Measurements from ENCODE around the gene HOXA7.

HOXA7 gene

GRCh38 chr7:27138985-27139333 lies 17.5 kb downstream of the HOXA7 start:
- Histone ChIP-seq H3K27ac (ENCODE audit: low read length) (no peak overlapping the region), H3K4me3 (ENCODE audit: low read length) (no peak overlapping the region), H3K36me3 (ENCODE audit: control insufficient read depth, insufficient read depth, low read length) (no peaks in the 10 kb centered on the region), H3K9me3 (ENCODE audit: control insufficient read depth, insufficient read depth, low read length) (no peaks in the 10 kb centered on the region), H3K4me1 (ENCODE audit: control insufficient read depth, insufficient read depth, low read length) (no peaks in the 10 kb centered on the region; the same call in 1 of the 2 replicates), H3K27me3 (ENCODE audit: control insufficient read depth, insufficient read depth, low read length) (peaks cover 97% of the 10 kb centered on the region)
- WGBS (ENCODE audit: insufficient coverage, insufficient read length), result no CpG with 5 or more reads among the region's 11 CpGs
- no peak for DNase-seq (ENCODE audit: low read depth, low spot score)

- no CpG with 5 or more reads among the region's 1 CpG for WGBS (ENCODE audit: insufficient coverage, insufficient read length)
- Histone ChIP-seq H3K4me1 (ENCODE audit: control insufficient read depth, insufficient read depth, low read length) (no peaks in the 10 kb centered on the region; the same call in 1 of the 2 replicates), H3K36me3 (ENCODE audit: control insufficient read depth, insufficient read depth, low read length) (no peaks in the 10 kb centered on the region), H3K4me3 (ENCODE audit: low read length) (no peak overlapping the region), H3K9me3 (ENCODE audit: control insufficient read depth, insufficient read depth, low read length) (no peaks in the 10 kb centered on the region), H3K27ac (ENCODE audit: low read length) (no peak overlapping the region), H3K27me3 (ENCODE audit: control insufficient read depth, insufficient read depth, low read length) (peaks cover 98% of the 10 kb centered on the region)
- DNase-seq (ENCODE audit: low read depth, low spot score), result no peak
Observed at GRCh38 chr7:27138472-27138871, 18.0 kb downstream of the HOXA7 start.

GRCh38 chr7:27137640-27138315 lies 18.7 kb downstream of the HOXA7 start:
- Histone ChIP-seq H3K36me3 (ENCODE audit: control insufficient read depth, insufficient read depth, low read length) (no peaks in the 10 kb centered on the region), H3K27me3 (ENCODE audit: control insufficient read depth, insufficient read depth, low read length) (peaks cover 98% of the 10 kb centered on the region), H3K9me3 (ENCODE audit: control insufficient read depth, insufficient read depth, low read length) (no peaks in the 10 kb centered on the region), H3K4me1 (ENCODE audit: control insufficient read depth, insufficient read depth, low read length) (no peaks in the 10 kb centered on the region; the same call in 1 of the 2 replicates), H3K27ac (ENCODE audit: low read length) (no peak overlapping the region), H3K4me3 (ENCODE audit: low read length) (no peak overlapping the region)
- DNase-seq (ENCODE audit: low read depth, low spot score), result no peak
- WGBS (ENCODE audit: insufficient coverage, insufficient read length), result no CpG with 5 or more reads among the region's 2 CpGs

GRCh38 chr7:27134392-27134791 lies 22.1 kb downstream of the HOXA7 start:
- no peak for DNase-seq (ENCODE audit: low read depth, low spot score)
- Histone ChIP-seq H3K9me3 (ENCODE audit: control insufficient read depth, insufficient read depth, low read length) (no peaks in the 10 kb centered on the region), H3K4me3 (ENCODE audit: low read length) (no peak overlapping the region), H3K36me3 (ENCODE audit: control insufficient read depth, insufficient read depth, low read length) (no peaks in the 10 kb centered on the region; the same call in 1 of the 2 replicates), H3K27me3 (ENCODE audit: control insufficient read depth, insufficient read depth, low read length) (peaks cover 94% of the 10 kb centered on the region), H3K4me1 (ENCODE audit: control insufficient read depth, insufficient read depth, low read length) (no peaks in the 10 kb centered on the region), H3K27ac (ENCODE audit: low read length) (no peak overlapping the region)
- no CpG with 5 or more reads among the region's 2 CpGs for WGBS (ENCODE audit: insufficient coverage, insufficient read length)

- WGBS (ENCODE audit: insufficient coverage, insufficient read length), result no CpG with 5 or more reads among the region's 18 CpGs
- no peaks in the 10 kb centered on the region for H3K4me1 ChIP-seq (ENCODE audit: control insufficient read depth, insufficient read depth, low read length)
- H3K27ac ChIP-seq (ENCODE audit: low read length), result no peak overlapping the region
- no peak for DNase-seq (ENCODE audit: low read depth, low spot score)
- H3K4me3 ChIP-seq (ENCODE audit: low read length), result no peak overlapping the region
- no peaks in the 10 kb centered on the region for H3K9me3 ChIP-seq (ENCODE audit: control insufficient read depth, insufficient read depth, low read length)
- peaks cover 94% of the 10 kb centered on the region for H3K27me3 ChIP-seq (ENCODE audit: control insufficient read depth, insufficient read depth, low read length)
- H3K36me3 ChIP-seq (ENCODE audit: control insufficient read depth, insufficient read depth, low read length), result no peaks in the 10 kb centered on the region; the same call in 1 of the 2 replicates
Observed at GRCh38 chr7:27133409-27134231, 22.9 kb downstream of the HOXA7 start.

- no peak overlapping the region for H3K4me3 ChIP-seq (ENCODE audit: low read length)
- no peak for DNase-seq (ENCODE audit: low read depth, low spot score)
- H3K27me3 ChIP-seq (ENCODE audit: control insufficient read depth, insufficient read depth, low read length), result peaks cover 95% of the 10 kb centered on the region
- WGBS (ENCODE audit: insufficient coverage, insufficient read length), result no CpG with 5 or more reads among the region's 6 CpGs
- H3K27ac ChIP-seq (ENCODE audit: low read length), result no peak overlapping the region
- H3K36me3 ChIP-seq (ENCODE audit: control insufficient read depth, insufficient read depth, low read length), result no peaks in the 10 kb centered on the region; the same call in 1 of the 2 replicates
- no peaks in the 10 kb centered on the region for H3K9me3 ChIP-seq (ENCODE audit: control insufficient read depth, insufficient read depth, low read length)
- no peaks in the 10 kb centered on the region for H3K4me1 ChIP-seq (ENCODE audit: control insufficient read depth, insufficient read depth, low read length)
Observed at GRCh38 chr7:27132978-27133377, 23.5 kb downstream of the HOXA7 start.

GRCh38 chr7:27132214-27132613 lies 24.3 kb downstream of the HOXA7 start:
- Histone ChIP-seq H3K27ac (ENCODE audit: low read length) (no peak overlapping the region), H3K4me1 (ENCODE audit: control insufficient read depth, insufficient read depth, low read length) (no peaks in the 10 kb centered on the region), H3K9me3 (ENCODE audit: control insufficient read depth, insufficient read depth, low read length) (no peaks in the 10 kb centered on the region), H3K36me3 (ENCODE audit: control insufficient read depth, insufficient read depth, low read length) (no peaks in the 10 kb centered on the region; the same call in 1 of the 2 replicates), H3K4me3 (ENCODE audit: low read length) (no peak overlapping the region), H3K27me3 (ENCODE audit: control insufficient read depth, insufficient read depth, low read length) (peaks cover 95% of the 10 kb centered on the region)
- no peak for DNase-seq (ENCODE audit: low read depth, low spot score)
- no CpG with 5 or more reads among the region's 2 CpGs for WGBS (ENCODE audit: insufficient coverage, insufficient read length)

- no peak overlapping the region for H3K4me3 ChIP-seq (ENCODE audit: low read length)
Observed at GRCh38 chr7:27131390-27131819, 25.1 kb downstream of the HOXA7 start.

GRCh38 chr7:27130540-27131389 lies 25.7 kb downstream of the HOXA7 start, which contains the start of gene HOXA4:
Gene HOXA4 (minus strand): TSS chr7:27130757. CDS start chr7:27130733, 24 bp downstream.
- Histone ChIP-seq H3K27ac (ENCODE audit: low read length) (no peak within 1 kb of the TSS), H3K9me3 (ENCODE audit: control insufficient read depth, insufficient read depth, low read length) (no peaks in the 10 kb centered on the region), H3K4me1 (ENCODE audit: control insufficient read depth, insufficient read depth, low read length) (no peaks in the 10 kb centered on the region), H3K36me3 (ENCODE audit: control insufficient read depth, insufficient read depth, low read length) (no peaks in the 10 kb centered on the region; the same call in 1 of the 2 replicates), H3K27me3 (ENCODE audit: control insufficient read depth, insufficient read depth, low read length) (peaks cover 95% of the 10 kb centered on the region), H3K4me3 (ENCODE audit: low read length) (peak within 1 kb of the TSS; percentile 42)
- no CpG with 5 or more reads among the region's 67 CpGs for WGBS (ENCODE audit: insufficient coverage, insufficient read length)
- DNase-seq (ENCODE audit: low read depth, low spot score), result no peak

More at GRCh38 chr7:27131390-27131819, 25.1 kb downstream of the HOXA7 start:
- H3K27me3 ChIP-seq (ENCODE audit: control insufficient read depth, insufficient read depth, low read length), result peaks cover 95% of the 10 kb centered on the region
- WGBS (ENCODE audit: insufficient coverage, insufficient read length), result no CpG with 5 or more reads among the region's 12 CpGs
- no peaks in the 10 kb centered on the region for H3K4me1 ChIP-seq (ENCODE audit: control insufficient read depth, insufficient read depth, low read length)
- no peak overlapping the region for H3K27ac ChIP-seq (ENCODE audit: low read length)
- H3K36me3 ChIP-seq (ENCODE audit: control insufficient read depth, insufficient read depth, low read length), result no peaks in the 10 kb centered on the region; the same call in 1 of the 2 replicates
- H3K9me3 ChIP-seq (ENCODE audit: control insufficient read depth, insufficient read depth, low read length), result no peaks in the 10 kb centered on the region
- no peak for DNase-seq (ENCODE audit: low read depth, low spot score)
